Ammon's horn (tissue), 1 donor: ENCODE results near the gene NTN5.
"Not testable (repeated sequence)": the region's sequence is repeated elsewhere in the genome, so short reads cannot be mapped to it uniquely, and the experiment has no call there.

Experiments
- DNase-seq: peaks from one replicate; pipeline ENCODE4 v3.0.0-alpha.2; 2016; ENCODE audit warnings: low spot score

Gene NTN5, protein sequence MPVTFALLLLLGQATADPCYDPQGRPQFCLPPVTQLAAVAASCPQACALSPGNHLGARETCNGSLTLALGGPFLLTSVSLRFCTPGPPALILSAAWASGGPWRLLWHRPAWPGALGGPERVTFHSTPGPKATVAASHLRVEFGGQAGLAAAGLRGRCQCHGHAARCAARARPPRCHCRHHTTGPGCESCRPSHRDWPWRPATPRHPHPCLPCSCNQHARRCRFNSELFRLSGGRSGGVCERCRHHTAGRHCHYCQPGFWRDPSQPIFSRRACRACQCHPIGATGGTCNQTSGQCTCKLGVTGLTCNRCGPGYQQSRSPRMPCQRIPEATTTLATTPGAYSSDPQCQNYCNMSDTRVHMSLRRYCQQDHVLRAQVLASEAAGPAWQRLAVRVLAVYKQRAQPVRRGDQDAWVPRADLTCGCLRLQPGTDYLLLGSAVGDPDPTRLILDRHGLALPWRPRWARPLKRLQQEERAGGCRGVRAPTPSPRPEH

DNA sequence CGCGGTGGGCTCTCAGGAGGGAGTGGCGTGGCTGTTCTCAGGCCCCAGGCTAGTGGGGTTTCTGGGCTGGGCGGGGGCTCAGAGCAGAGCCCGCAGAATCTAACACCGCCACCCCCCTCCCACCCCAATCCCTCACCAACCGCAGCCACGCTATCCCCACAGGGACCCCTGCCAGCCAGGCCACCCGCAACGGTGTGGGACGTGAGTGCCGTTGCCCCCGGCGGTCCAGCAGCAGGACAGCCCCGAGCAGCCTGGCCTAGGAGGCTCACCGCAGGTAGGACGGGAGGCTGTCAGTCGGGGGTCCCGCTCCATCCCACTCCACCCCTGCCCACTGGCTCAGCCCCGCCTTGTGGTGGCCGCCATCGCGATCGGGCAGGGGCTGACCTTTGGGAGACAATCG is at the start of gene NTN5:
TSS of gene NTN5 (minus strand) at position 24 of the 400 bp plus-strand sequence. CDS start 2,031 bp downstream, outside the sequence.
- no peak for DNase-seq

DNA sequence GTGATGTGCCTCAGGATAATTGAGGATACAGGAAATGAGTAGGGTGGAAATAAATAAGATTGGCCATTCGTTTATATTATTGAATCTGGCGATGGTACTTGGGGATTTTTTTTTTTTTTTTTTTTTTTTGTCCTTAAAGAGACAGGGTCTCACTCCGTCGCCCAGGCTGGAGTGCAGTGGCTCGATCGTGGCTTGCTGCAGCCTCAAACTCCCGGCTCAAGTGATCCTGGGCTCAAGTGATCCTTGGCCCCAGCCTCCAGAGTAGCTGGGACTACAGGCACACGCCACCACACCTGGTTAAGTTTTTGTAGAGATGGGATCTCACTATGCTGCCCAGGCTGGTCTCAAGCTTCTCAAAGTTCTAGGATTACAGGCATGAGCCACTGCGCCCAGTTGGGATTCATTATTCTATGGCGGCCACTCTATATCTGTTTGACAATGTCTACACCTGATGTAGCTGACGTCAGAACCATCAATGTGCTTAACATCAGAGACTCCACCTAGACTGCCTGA is 49.4 kb upstream of the NTN5 start:
- no peak for DNase-seq

DNA sequence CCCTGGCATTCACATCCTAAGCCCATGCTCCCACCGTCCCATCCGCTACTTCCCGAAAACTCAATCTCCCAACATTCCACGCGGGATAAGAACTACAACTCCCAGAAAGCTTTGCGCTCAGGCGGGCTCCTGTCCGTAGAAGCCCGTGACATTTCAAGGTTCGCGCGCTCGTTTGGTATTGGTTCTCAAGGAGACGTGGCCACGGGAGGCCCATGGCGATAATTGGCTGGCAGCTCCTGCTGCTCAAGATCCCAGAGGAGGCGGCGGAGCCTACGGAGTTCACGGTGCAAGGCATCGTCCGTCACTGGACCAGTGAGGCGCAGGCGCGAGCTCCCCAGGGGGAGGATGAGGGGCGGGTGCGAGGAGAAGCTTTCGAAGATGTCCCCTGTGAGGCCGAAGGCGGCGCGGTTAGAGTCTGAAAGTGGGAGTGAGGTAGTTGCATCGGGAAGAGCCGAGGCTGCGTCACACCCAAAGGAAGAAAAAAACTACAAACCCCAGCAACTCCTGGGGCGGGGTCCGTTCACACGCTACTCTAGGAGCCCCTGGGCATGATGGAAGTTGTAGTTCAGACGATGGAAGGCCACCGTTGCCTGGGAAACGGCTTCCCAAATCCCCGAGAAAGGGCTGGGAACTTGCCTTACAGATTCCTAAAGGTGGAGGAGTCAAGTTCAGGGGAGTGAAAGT is 47.9 kb upstream of the NTN5 start:
- peak; percentile 100 for DNase-seq

DNA sequence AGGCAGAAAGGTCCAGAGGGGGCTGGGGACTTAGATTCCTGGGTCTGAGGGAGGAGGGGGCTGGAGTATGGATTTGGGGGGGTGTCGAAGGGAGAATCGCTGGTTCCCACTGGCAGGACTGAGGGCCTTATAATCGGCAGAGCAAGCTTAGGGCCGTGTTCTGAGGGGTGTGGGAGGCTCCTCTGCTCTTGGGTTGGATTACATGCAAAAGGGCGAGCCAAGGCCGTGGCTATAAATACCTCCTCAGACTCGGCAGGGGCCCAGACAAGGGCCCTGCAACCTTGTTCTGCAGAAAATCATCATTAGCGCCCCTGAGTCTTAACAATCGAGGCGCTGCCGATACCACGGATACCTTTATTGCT is 47.4 kb upstream of the NTN5 start:
- DNase-seq = no peak

DNA sequence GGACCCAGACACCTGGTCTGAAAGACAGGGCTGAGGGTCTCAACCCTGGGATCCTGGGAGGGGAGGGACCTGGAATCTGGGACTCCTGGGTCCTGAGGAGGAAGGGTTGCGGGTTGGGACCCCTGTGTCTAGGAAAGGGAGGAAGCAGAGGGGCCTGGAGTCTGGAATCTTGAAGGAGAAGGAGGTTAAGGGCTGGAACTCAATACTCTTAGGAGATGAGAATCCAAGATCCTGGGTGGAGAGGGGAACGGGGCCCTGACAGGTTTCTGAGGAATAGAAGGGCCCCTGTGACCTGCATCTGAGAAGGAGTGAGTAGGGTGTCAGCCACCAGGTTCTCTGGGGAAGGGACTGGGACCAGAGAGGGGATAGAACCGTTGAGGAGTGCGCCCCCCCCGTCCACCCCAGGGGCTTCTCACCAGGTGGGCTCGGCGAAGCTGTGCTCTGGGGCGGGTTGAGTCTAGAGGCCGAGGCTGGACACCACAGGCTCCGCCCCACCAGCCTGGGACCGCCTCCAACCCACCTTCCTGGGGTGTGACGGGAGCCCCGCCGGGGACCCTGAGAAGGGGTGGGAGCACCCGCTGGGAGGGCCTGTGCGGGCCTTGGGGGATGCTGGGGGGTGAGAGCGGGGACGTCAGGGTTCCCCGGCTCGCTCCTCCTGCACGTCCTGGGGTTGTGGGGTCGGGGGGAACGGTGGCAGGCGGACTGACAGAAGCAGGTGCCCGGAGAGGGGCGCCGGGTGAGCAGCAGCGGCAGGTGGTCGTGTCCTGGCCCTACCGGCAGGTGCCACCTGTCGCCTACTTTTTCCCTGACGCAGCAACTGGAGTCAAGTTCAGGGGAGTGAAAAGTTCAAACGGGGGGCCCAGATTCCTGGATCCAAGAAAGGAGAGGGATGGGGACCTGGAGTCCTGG is 46.7 kb upstream of the NTN5 start, which contains the start of gene MAMSTR:
TSS of gene MAMSTR (minus strand) at position 463 of the 909 bp plus-strand sequence. CDS start 694 bp downstream, outside the sequence.
- no peak for DNase-seq

DNA sequence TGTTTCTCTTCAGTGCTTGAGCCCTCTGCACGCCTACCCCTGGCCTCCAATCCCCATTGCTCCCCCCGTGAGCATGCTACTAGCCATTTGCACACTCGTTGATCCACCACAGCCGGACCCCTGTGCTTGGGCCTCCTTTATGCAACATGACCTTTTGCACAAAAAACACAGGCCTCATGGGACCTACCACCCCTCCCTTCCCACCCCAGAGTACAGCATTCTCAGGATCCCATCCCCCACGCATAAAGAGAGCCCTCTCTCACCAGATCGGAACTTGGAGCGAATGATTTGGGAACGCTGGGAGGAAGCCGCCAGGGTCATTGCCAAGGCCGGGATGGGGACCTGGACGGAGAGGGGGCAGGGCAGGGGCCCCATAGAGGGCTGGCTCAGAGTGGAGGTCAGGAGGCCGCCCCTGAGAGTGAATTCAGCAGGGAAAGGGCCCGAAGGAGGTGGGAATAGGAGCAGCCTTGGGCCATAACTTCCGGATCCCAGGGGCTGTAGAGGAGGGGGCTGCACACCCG is 46.0 kb upstream of the NTN5 start:
- DNase-seq = no peak

DNA sequence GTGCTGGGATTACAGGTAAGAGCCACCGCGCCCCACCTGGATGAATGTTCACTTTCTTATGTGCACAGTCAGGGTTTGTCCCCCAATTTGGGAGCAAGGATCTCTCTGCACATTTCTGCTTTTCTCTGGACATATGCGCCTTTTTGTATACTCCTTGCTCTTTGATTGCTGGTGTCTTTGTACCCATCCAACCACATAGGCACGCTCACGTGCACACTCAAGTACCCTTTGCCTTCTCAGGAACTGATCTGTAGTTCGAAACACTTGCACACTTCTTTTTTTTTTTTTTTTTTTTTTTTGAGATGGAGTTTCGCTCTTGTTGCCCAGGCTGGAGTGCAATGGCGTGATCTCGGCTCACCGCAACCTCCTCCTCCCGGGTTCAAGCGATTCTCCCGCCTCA is 45.3 kb upstream of the NTN5 start:
- not testable (repeated sequence) for DNase-seq

DNA sequence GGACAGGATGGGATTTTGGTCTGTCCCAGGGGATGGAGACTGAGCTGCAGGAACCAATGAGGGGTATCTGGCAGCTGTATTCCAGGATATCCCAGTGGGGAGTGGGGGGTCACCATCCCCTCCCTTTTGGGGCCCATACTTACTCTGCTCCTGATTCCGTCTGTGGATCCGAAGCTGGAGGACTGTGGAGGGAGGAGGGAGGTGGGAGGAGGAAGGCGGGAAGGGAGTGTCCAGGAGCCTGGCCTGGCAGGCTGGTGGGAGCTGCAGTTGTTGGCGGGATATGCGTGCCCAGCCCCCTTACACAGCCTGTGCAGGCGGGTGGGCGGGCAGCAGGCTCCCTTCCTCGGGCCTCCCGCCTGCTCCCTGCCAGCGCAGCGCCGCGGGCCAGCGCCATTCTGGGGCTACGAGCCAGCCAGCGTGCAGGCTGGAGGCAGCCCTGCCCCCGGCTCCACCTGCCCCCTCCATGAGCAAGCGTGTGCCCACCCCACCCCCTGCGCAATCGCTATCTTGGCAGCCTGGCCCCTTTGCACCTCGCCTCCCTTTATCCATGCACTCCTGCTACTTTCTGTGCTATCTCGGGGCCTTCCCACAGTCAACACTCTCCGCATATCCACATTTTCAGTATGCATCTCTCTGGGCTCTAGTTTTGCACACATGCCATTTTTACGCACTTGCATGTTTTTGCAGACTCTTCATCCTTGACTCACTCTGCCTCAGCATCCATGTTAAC is 43.9 kb upstream of the NTN5 start:
- peak; percentile 81 for DNase-seq

DNA sequence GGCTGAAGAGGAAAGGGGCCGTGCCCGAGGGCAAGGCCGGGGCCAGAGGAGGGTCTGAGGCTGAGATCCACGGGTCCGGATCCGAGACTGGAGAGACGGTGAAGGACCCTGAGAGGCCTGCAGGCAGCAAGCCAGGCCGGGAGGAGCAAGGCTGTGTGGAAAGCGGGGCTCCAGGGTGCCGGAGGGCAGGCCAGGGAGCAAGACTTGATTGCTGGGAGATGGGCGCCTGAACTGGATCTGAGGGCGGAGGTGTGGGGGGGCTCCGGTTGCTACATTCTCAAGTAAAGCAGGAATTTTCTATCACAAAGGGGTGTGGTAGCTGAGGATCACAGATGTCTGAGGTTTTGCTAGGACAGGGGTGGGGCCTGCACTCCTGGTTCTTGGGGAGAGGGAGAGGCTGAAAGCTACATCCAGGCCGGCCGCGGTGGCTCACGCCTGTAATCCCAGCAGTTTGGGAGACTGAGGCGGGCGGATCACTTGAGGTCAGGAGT is 42.9 kb upstream of the NTN5 start:
- DNase-seq = no peak

DNA sequence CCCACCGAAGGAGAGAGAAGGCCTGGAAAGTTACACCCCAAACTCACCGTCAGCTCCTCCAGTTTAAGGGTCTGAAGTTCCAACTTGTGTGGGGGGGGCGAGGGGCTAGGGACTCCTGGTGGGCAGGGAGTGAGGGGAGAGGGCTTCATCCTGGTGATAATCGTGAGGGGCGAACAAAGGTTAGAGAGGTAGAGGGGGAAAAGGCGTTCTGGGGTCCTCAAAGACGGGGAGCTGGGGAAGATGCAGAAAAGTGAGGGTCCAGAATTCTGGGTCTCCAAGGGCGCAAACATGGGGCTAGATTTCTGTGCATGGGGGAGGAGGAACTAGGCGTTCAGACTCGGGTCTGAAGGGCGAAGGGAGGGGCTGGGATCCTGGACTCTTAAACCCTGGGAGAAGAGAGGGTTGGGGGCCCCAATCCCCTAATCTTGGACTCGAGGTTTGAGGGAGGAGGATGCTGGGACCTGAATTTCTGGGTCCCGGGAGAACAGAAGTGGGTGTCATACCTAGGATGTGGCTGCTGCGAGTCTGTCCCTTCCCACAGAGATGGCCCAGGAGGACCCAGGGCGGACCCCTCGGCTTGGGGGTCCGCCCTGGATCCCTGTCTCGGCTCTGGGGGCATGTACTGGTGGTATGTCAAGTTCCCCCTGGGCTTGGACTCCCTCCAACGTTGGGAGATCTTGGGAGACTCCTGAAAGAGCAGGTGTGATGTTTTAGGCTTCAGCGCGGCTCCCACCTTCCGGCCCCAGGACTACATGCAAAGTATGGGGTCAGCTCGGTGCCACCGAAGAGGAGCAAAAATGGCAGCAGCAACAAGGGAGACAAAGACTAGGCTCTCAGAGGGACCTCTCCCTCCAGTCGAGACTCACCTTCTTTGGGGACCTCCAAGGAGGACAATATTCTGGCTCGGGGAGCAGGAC is 42.2 kb upstream of the NTN5 start:
- no peak for DNase-seq

DNA sequence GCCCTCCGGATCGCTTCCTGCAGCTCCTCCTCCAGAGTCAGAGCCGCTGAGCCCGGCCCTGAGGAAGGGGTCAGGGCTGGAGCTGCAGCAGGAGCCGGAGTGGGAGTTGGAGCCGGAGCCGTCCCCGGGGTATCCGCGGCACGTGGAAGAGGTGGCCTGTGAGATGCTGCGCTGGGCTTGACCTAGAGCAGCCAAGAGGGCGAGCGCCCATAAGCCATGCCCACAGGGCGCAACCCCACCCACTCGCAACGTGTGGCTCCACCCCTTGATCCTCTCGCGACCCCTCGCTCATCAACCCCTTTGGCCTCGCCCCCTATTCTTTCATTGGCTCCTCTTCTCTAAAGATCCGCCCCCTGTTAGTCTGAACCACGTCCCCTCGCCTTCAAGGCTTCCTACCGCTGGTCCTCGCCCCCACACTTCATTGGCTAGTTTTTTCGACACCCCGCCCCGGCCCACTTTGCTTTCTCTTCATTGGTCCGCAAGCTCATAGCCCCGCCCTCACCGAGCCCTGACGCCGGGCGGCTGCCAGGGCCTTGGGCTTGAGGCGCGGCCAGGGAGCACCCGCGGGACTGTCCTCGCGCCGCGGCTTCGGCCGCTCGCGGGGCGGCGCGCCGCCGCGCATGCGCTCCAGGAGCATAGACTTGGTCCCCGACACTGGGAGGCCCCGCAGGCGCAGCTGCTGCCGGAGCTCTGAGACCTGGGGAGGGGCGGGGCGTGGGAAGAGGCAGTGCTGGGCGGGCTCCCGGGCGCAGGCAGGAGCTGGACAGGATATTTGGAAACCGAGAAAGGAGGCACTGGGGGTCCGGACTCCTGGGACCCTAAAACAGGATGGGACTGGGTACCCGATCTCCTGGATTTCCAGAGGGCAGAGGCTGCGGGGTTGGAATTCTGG is 41.3 kb upstream of the NTN5 start:
- peak; percentile 100 for DNase-seq

DNA sequence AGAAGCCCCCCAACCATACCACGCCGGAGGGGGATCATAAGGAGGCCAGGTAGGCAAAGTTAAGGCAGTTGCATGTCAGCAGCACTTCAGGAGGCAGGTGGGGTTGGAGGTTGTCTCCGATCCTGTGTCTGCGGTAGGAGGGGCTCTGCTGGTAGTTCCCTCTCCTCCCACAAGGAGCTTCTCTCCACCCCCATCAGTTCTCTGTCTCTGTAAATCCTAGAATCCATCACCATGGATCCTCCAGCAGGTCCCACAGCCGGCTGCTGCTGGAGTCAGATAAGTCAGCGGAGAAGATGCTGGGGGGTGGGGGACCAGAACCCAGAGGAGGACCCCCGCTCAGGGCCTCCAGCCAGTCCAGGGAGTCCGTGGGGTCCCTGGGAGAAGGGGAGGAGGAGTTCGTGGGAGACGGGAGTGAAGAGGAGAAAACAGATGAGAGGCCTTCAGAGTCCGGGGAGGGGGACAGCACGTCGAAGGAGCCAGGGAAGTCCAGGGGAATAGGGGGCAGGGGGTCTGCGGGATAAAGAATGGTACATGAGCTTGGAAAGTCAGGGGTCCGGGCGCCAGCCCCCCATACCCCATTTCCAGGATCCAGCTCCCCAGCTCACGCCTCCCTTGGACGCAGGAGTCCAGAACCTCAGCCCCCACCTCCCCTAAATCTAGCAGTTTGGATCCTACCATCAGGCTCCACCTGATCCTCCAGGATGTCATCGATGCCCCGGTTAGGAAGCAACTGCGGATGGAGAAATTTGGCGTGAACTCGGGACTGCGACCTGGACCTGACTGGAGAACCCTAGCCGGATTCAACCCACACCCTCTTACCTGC is 40.4 kb upstream of the NTN5 start:
- DNase-seq = no peak

DNA sequence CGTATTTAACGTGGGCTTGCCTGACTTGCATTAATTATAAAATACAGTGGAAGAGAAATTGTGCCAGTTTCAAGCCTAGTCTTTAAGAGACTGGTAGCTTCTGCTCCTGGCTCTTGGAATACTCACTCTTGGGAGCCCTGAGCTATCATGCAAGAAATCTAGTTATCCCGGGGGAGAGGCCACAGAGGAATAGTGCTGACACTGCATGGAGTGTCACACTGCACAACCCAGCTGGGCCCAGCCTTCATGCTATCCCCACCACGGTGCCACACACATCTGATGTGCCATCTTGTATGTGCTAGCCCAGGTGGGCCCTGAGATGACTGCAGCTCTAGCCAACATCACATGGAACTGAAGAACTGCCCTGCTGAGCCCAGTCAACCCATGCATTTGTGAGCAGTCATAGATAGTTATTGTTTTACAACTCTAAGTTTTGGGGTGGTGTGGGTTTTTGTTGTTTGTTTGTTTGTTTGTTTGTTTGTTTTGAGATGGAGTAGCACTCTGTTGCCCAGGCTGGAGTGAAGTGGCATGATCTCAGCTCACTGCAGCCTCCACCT is 38.4 kb upstream of the NTN5 start:
- DNase-seq = no peak

DNA sequence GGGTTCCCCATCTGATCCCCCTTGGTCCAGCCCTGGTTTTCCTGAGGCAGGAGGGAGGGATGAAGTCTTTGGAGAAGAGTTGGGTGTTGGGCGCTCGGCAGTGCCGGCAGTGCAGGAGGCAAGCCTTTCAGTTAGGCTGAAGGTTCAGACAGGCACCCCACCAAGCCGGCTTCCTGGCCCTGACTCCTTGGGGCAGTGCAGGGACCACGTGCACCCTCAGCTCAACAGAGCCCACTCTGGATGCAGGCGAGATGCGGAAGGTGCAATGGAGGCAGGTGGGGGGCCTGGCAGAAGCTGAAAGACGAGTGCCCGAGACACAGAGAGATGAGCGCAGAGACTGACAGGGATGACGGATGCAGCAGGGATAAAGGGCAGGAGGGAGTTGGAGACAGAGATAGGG is 35.7 kb upstream of the NTN5 start:
- no peak for DNase-seq

DNA sequence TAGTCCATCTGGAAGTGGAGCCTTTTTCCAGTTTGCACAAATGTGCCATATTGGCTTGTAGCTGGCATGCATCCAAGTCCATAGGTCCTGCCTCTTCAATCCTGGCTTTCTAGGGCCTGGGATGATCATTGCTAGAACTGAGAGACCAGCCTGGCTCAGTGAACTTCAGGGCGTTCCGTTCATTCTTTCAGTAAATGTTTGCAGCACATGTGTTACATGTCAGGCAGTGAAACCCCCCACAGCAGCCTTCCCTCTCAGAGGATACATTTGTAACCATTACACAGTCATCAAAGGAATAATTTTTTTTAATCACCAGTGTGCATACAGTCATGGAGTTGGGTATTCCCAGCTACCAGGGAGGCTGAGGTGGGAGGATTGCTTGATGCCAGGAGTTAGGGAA is 32.6 kb upstream of the NTN5 start:
- no peak for DNase-seq

DNA sequence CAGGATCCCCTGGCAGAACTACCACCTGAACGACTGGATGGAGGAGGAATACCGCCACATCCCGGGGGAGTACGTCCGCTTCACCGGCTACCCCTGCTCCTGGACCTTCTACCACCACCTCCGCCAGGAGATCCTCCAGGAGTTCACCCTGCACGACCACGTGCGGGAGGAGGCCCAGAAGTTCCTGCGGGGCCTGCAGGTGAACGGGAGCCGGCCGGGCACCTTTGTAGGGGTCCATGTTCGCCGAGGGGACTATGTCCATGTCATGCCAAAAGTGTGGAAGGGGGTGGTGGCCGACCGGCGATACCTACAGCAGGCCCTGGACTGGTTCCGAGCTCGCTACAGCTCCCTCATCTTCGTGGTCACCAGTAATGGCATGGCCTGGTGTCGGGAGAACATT is 30.5 kb upstream of the NTN5 start:
- DNase-seq = no peak

DNA sequence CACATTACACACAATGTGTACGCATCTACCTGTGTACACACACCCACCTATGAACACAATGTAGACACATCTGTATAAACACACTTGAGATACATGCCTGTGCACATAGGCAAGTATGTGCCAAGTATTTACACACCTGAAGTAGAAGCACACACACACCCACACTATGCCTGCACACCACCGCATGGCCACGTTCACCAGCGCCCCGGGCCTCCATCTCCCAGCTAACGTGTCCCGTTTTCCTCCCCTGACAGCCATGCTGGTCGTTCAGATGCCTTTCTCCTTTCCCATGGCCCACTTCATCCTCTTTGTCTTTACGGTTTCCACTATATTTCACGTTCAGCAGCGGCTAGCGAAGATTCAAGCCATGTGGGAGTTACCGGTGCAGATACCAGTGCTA is 29.9 kb upstream of the NTN5 start:
- DNase-seq = no peak

DNA sequence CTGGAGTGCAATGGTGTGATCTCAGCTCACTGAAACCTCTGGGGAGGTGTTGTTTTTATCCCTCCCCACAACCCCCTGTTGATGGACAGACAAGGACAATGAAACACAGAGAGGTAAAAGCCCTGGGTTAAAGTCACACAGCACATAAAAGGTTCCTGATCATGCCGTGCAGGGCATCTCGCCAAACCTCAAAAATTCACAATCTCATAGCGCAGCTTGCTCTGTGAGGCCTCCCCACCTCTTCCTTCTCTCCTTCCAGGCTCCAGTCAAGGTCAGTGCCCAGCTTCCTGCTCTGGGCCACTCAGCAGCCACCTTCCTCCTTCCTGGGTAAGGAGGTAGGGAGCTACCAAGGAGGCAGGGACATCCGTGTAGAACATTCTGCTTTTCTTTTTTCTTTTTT is 25.2 kb upstream of the NTN5 start:
- DNase-seq = no peak
